Body of pancreas (tissue), 4 donors: ENCODE results near the gene KRT6A. TPM values are rescaled to one million over a fixed set of nuclear protein-coding genes. Genes with fewer than 3 reads are reported as not detected.

Experiments used
- ATAC-seq: fragments of 150-250 bp; one replicate; pipeline ENCODE4 v1.9.1; 2016
- DNase-seq, 4 donors: peaks; one replicate each; pipeline ENCODE4 v3.0.0-alpha.2; 2019
- H3K27ac ChIP-seq, 4 donors: fragments of 200-600 bp; sonication (generic); 1 replicate in 3 of 4; 2 replicates in 1 of 4; pipeline versions ENCODE4 v1.5.1 to v1.6.1; 2016 to 2019; ENCODE audit warnings: mild to moderate bottlenecking in 1 of 4, mixed read lengths in 1 of 4, moderate library complexity in 1 of 4
- H3K27me3 ChIP-seq, 2 donors: fragments of 200-600 bp; sonication (generic); one replicate each; pipeline ENCODE4 v1.6.0; 2016; ENCODE audit warnings: mild to moderate bottlenecking in 1 of 2
- H3K36me3 ChIP-seq, 2 donors: fragments of 200-600 bp; sonication (generic); replicated peaks in 1 of 2; 2 replicates each; pipeline ENCODE4 v1.5.1; 2016; ENCODE audit warnings: low read depth in 2 of 2; ENCODE audit not compliant: insufficient read depth in 1 of 2
- H3K4me1 ChIP-seq: fragments of 200-600 bp; sonication (generic); one replicate; pipeline ENCODE4 v1.6.0; 2016
- H3K4me3 ChIP-seq, 2 donors: fragments of 200-600 bp; sonication (generic); 1 replicate in 1 of 2; 2 replicates in 1 of 2; pipeline ENCODE4 v1.5.1; 2016 to 2019
- H3K9me3 ChIP-seq, 3 donors: fragments of 200-600 bp; sonication (generic); 1 replicate in 2 of 3; 2 replicates in 1 of 3; pipeline ENCODE4 v1.5.1; 2016
- CTCF ChIP-seq, 7 experiments: fragments of 450-650 bp in 4 of 7; fragments of 200-600 bp in 3 of 7; sonication (generic) in 3 of 7; IDR thresholded peaks; one replicate each; pipeline ENCODE4 v1.5.1; 2016 to 2019; ENCODE audit warnings: antibody characterized with exemption in 7 of 7
- POLR2A ChIP-seq, 3 donors: fragments of 450-650 bp; IDR thresholded peaks; one replicate each; pipeline ENCODE4 v1.6.1; 2016; ENCODE audit warnings: antibody characterized with exemption in 3 of 3, mild to moderate bottlenecking in 2 of 3
- WGBS, 2 donors: methylation state at CpG; one replicate each; pipeline ENCODE4 v1.1.5; 2017; 5-methylcytosine and 5-hydroxymethylcytosine counted together
- intact Hi-C: fragments of 100-400 bp; cut with DNase I; formaldehyde crosslinking; loops from one replicate; pipeline ENCODE4 v1.15.1; 2023
- total RNA-seq, 2 donors: library from RNA; depleted of rRNA; stranded (reverse); fragments of >200 nt; gene quantifications; one replicate each; pipeline ENCODE4 v1.1.0, GENCODE V29; 2016

Gene KRT6A
- total RNA-seq: not detected

- Histone ChIP-seq H3K4me3 (no peak within 1 kb of the TSS), H3K4me1 (no peaks in the 10 kb centered on the region), H3K27me3 (no peaks in the 10 kb centered on the region), H3K9me3 (no peaks in the 10 kb centered on the region), H3K27ac (no peak within 1 kb of the TSS), H3K36me3 (no peaks in the 10 kb centered on the region)
- intact Hi-C loops: no loop called here
- DNase-seq: no peak
- TF ChIP-seq CTCF (IDR thresholded peaks at IDR 0.05): no peak
- no peak for TF ChIP-seq POLR2A (IDR thresholded peaks at IDR 0.05)
- ATAC-seq: no peak
- WGBS, 2 donors: 74 to 89% methylated on average over 2 of the region's 2 CpGs
These were observed at the start of gene KRT6A for GRCh38 chr12:52493172-52493571. TSS of gene KRT6A (minus strand) at chr12:52493257. CDS start at chr12:52493188, 69 bp downstream.

GRCh38 chr12:52542157-52542556, 49.1 kb upstream of the KRT6A start:
- H3K9me3 ChIP-seq: no peaks in the 10 kb centered on the region
- H3K36me3 ChIP-seq: no peaks in the 10 kb centered on the region
- H3K4me1 ChIP-seq: no peaks in the 10 kb centered on the region
- TF ChIP-seq POLR2A (IDR thresholded peaks at IDR 0.05) (no peak), CTCF (IDR thresholded peaks at IDR 0.05) (no peak)
- intact Hi-C loops: no loop called here
- no peaks in the 10 kb centered on the region for H3K27me3 ChIP-seq
- no peak overlapping the region for H3K4me3 ChIP-seq
- DNase-seq: no peak
- no peak for ATAC-seq
- no peak overlapping the region for H3K27ac ChIP-seq

- Histone ChIP-seq H3K4me1 (no peaks in the 10 kb centered on the region), H3K36me3 (no peaks in the 10 kb centered on the region), H3K27me3 (no peaks in the 10 kb centered on the region), H3K4me3 (no peak overlapping the region), H3K9me3 (no peaks in the 10 kb centered on the region), H3K27ac (no peak overlapping the region)
- DNase-seq (no peak), ATAC-seq (no peak)
- intact Hi-C loops: no loop called here
- WGBS, 2 donors: 89 to 91% methylated on average over 5 of the region's 5 CpGs
- TF ChIP-seq CTCF (IDR thresholded peaks at IDR 0.05) (no peak), POLR2A (IDR thresholded peaks at IDR 0.05) (no peak)
These were observed 48.7 kb upstream of the KRT6A start for GRCh38 chr12:52541709-52542108.

GRCh38 chr12:52540531-52540930, 47.5 kb upstream of the KRT6A start:
- ATAC-seq (no peak), DNase-seq (no peak)
- Histone ChIP-seq H3K27ac (no peak overlapping the region), H3K9me3 (no peaks in the 10 kb centered on the region), H3K4me1 (no peaks in the 10 kb centered on the region), H3K4me3 (no peak overlapping the region), H3K27me3 (no peaks in the 10 kb centered on the region), H3K36me3 (no peaks in the 10 kb centered on the region)
- intact Hi-C loops: no loop called here
- TF ChIP-seq POLR2A (IDR thresholded peaks at IDR 0.05) (no peak), CTCF (IDR thresholded peaks at IDR 0.05) (no peak)
- WGBS, 2 donors: 88 to 100% methylated on average over 1 to 7 of the region's 7 CpGs

GRCh38 chr12:52539821-52540173, 46.7 kb upstream of the KRT6A start:
- H3K9me3 ChIP-seq: no peaks in the 10 kb centered on the region
- WGBS, 2 donors: 71 to 88% methylated on average over 3 of the region's 3 CpGs
- intact Hi-C loops: no loop called here
- ATAC-seq (no peak), DNase-seq (no peak)
- no peak overlapping the region for H3K4me3 ChIP-seq
- no peak for TF ChIP-seq CTCF (IDR thresholded peaks at IDR 0.05)
- no peak for TF ChIP-seq POLR2A (IDR thresholded peaks at IDR 0.05)
- no peaks in the 10 kb centered on the region for H3K36me3 ChIP-seq
- no peaks in the 10 kb centered on the region for H3K4me1 ChIP-seq
- H3K27ac ChIP-seq: no peak overlapping the region
- H3K27me3 ChIP-seq: no peaks in the 10 kb centered on the region
